Panc1 (cell line): Measurements from ENCODE around the gene NUFIP1. TPM values are rescaled to one million over a fixed set of nuclear protein-coding genes. Genes with fewer than 3 reads are reported as not detected.

Experiments
- ATAC-seq: fragments of 200-7000 bp; cut with Tn5 transposase; 2 replicates; pipeline ENCODE4 v1.9.1; 2020; ENCODE audit warnings: mild to moderate bottlenecking, moderate library complexity
- BruUV-seq: library from RNA; stranded (reverse); fragments of 400-500 nt; replicated peaks from 2 replicates; lab custom pipeline; 2021; lab: Mats Ljungman, UMichigan
- CTCF ChIA-PET: fragments of 300-600 bp; sonication (Branson Sonifier 250); formaldehyde crosslinking; loops from one replicate; lab custom pipeline; 2022; ENCODE audit warnings: antibody characterized with exemption; lab: Charles Lee
- POLR2A ChIA-PET: fragments of 300-600 bp; sonication (Branson Sonifier 250); formaldehyde crosslinking; loops from one replicate; lab custom pipeline; 2022; ENCODE audit warnings: antibody characterized with exemption; lab: Charles Lee
- DNase-seq: peaks from one replicate; pipeline ENCODE4 v3.0.0-alpha.2; 2010; ENCODE audit warnings: low read depth, low spot score
- H3K27ac ChIP-seq: 2 replicates; pipeline ENCODE4 v1.5.1; 2011; ENCODE audit warnings: mild to moderate bottlenecking, low read length, inconsistent platforms
- H3K27me3 ChIP-seq: fragments of 200-500 bp; sonication (Bioruptor generic); 2 replicates; pipeline ENCODE4 v1.6.0; 2014; ENCODE audit warnings: low read length, inconsistent platforms; ENCODE audit not compliant: control insufficient read depth, insufficient read depth
- H3K36me3 ChIP-seq: fragments of 200-500 bp; sonication (Bioruptor generic); 2 replicates; pipeline ENCODE4 v1.5.1; 2014; ENCODE audit warnings: inconsistent platforms, mild to moderate bottlenecking, low read length, moderate library complexity; ENCODE audit not compliant: control insufficient read depth, insufficient read depth
- H3K4me1 ChIP-seq: 2 replicates; pipeline ENCODE4 v1.5.1; 2011; ENCODE audit warnings: inconsistent platforms, mild to moderate bottlenecking, low read length, moderate library complexity; ENCODE audit not compliant: control insufficient read depth, insufficient read depth
- H3K4me3 ChIP-seq, 2 experiments: 2 replicates each; pipeline ENCODE4 v1.5.1; 2011 to 2012; ENCODE audit warnings: low read depth in 2 of 2, low read length in 2 of 2, mild to moderate bottlenecking in 2 of 2, inconsistent platforms in 1 of 2, moderate library complexity in 1 of 2
- H3K9me3 ChIP-seq: fragments of 200-500 bp; sonication (Bioruptor generic); 2 replicates; pipeline ENCODE4 v1.5.1; 2014; ENCODE audit warnings: low read depth, mild to moderate bottlenecking, inconsistent platforms, low read length, moderate library complexity; ENCODE audit not compliant: control insufficient read depth, insufficient read depth
- CTCF ChIP-seq: fragments of 450-650 bp; IDR thresholded peaks from 2 replicates; pipeline ENCODE4 v1.5.1; 2017; ENCODE audit warnings: mild to moderate bottlenecking
- POLR2AphosphoS5 ChIP-seq: IDR thresholded peaks from 2 replicates; pipeline ENCODE4 v1.6.1; 2012; ENCODE audit warnings: mild to moderate bottlenecking, low read depth, low read length, moderate library complexity
- REST ChIP-seq, 2 experiments: IDR thresholded peaks; 2 replicates each; pipeline ENCODE4 v1.6.1; 2011 to 2012; ENCODE audit warnings: low read depth in 2 of 2, control low read depth in 1 of 2, low read length in 1 of 2, mild to moderate bottlenecking in 1 of 2, moderate library complexity in 1 of 2; ENCODE audit not compliant: insufficient read depth in 1 of 2
- SIN3A ChIP-seq: IDR thresholded peaks from 2 replicates; pipeline ENCODE4 v1.6.1; 2012; ENCODE audit warnings: low read depth, mild to moderate bottlenecking, low read length, moderate library complexity, borderline replicate concordance; ENCODE audit not compliant: insufficient read depth
- TCF7L2 ChIP-seq: IDR thresholded peaks from 2 replicates; pipeline ENCODE4 v1.6.1; 2011; ENCODE audit warnings: mild to moderate bottlenecking, low read depth, low read length, inconsistent platforms
- in situ Hi-C: cut with HindIII; loops from 2 replicates; pipeline ENCODE4 v1.10.0; 2016; ENCODE audit warnings: low sequenced_read_pairs, low pct_unique_long_range_greater_than_20kb
- intact Hi-C: fragments of 100-400 bp; cut with micrococcal nuclease; formaldehyde crosslinking; loops from one replicate; pipeline ENCODE4 v1.10.0; 2022; ENCODE audit not compliant: unreplicated experiment
- total RNA-seq: library from RNA; stranded (reverse); gene quantifications from one replicate; pipeline ENCODE4 v1.2.1, GENCODE V29; 2021; ENCODE audit not compliant: unreplicated experiment

The NUFIP1 gene
- total RNA-seq, 1 experiment from 2014 or later: 6.6 TPM

GRCh38 chr13:44895953-44896335 is 93.3 kb downstream of the NUFIP1 start:
- Histone ChIP-seq H3K36me3 (no peaks in the 10 kb centered on the region), H3K9me3 (no peaks in the 10 kb centered on the region), H3K4me1 (no peaks in the 10 kb centered on the region), H3K27ac (no peak overlapping the region), H3K27me3 (no peaks in the 10 kb centered on the region), H3K4me3 (no peak overlapping the region)
- BruUV-seq: no TSS peak
- ATAC-seq (no peak), DNase-seq (no peak)
- POLR2A ChIA-PET: no interaction called here
- intact Hi-C loops (no loop called here), in situ Hi-C loops (no loop called here)
- TF ChIP-seq REST (IDR thresholded peaks at IDR 0.05; ENCODE audit: insufficient read depth in 1 of 2, low read depth in 2 of 2, low read length in 1 of 2): no peak
- TF ChIP-seq POLR2AphosphoS5: no peak
- no peak for TF ChIP-seq SIN3A
- TF ChIP-seq TCF7L2: no peak
- TF ChIP-seq CTCF: no peak
- CTCF ChIA-PET: no interaction called here

- Histone ChIP-seq H3K4me3 (no peak overlapping the region), H3K27ac (no peak overlapping the region), H3K9me3 (no peaks in the 10 kb centered on the region), H3K4me1 (no peaks in the 10 kb centered on the region), H3K27me3 (no peaks in the 10 kb centered on the region), H3K36me3 (no peaks in the 10 kb centered on the region)
- BruUV-seq: no TSS peak
- TF ChIP-seq REST (IDR thresholded peaks at IDR 0.05; ENCODE audit: insufficient read depth in 1 of 2, low read depth in 2 of 2, low read length in 1 of 2) (no peak), CTCF (no peak), TCF7L2 (no peak), SIN3A (no peak), POLR2AphosphoS5 (no peak)
- no peak for ATAC-seq
- CTCF ChIA-PET: no interaction called here
- DNase-seq: no peak
- intact Hi-C loops (no loop called here), in situ Hi-C loops (no loop called here)
- POLR2A ChIA-PET: no interaction called here
These were observed 93.9 kb downstream of the NUFIP1 start for GRCh38 chr13:44895264-44895952.
